Lower lobe of right lung (tissue), 2 donors: ENCODE data around the gene FAR2. TPM values are rescaled to one million over a fixed set of nuclear protein-coding genes. Genes with fewer than 3 reads are reported as not detected.

Source experiments
- ATAC-seq, 2 donors: fragments of 200-7000 bp; cut with Tn5 transposase; one replicate each; pipeline ENCODE4 v1.9.1; 2020 to 2022; ENCODE audit warnings: mild to moderate bottlenecking in 2 of 2, moderate library complexity in 2 of 2
- DNase-seq: peaks from one replicate; pipeline ENCODE4 v3.0.0-alpha.2; 2020
- H3K27ac ChIP-seq: fragments of 200-600 bp; one replicate; pipeline ENCODE4 v1.8.0; 2022
- H3K27me3 ChIP-seq: fragments of 200-600 bp; one replicate; pipeline ENCODE4 v1.8.0; 2022; ENCODE audit warnings: low read depth
- H3K36me3 ChIP-seq: fragments of 200-600 bp; one replicate; pipeline ENCODE4 v1.8.0; 2022; ENCODE audit warnings: mild to moderate bottlenecking
- H3K4me1 ChIP-seq: fragments of 200-600 bp; one replicate; pipeline ENCODE4 v1.8.0; 2022
- H3K4me3 ChIP-seq: fragments of 200-600 bp; one replicate; pipeline ENCODE4 v1.8.0; 2022; ENCODE audit warnings: mild to moderate bottlenecking
- H3K9me3 ChIP-seq: fragments of 200-600 bp; one replicate; pipeline ENCODE4 v1.8.0; 2022
- intact Hi-C: fragments of 100-400 bp; cut with DNase I; formaldehyde crosslinking; loops from one replicate; pipeline ENCODE4 v1.11.0; 2022
- total RNA-seq: library from RNA; stranded (reverse); fragmentation: NEBNext Ultra II Directional; extraction: Animal tissue kit (Norgen Biotek cat#: 25700); gene quantifications from one replicate; pipeline ENCODE4 v1.2.1, GENCODE V29; 2021
- TF ChIP-seq, protein P1 (sequence below): fragments of 200-600 bp; IDR thresholded peaks from one replicate; pipeline ENCODE4 v1.8.0; 2022; ENCODE audit warnings: antibody characterized with exemption, mild to moderate bottlenecking
- donor health status: DM: no; HTN: yes; CAD: no; lungs with severe emphysema.

Gene FAR2
- total RNA-seq, 1 donor from 2014 or later: 23.7 TPM

DNA sequence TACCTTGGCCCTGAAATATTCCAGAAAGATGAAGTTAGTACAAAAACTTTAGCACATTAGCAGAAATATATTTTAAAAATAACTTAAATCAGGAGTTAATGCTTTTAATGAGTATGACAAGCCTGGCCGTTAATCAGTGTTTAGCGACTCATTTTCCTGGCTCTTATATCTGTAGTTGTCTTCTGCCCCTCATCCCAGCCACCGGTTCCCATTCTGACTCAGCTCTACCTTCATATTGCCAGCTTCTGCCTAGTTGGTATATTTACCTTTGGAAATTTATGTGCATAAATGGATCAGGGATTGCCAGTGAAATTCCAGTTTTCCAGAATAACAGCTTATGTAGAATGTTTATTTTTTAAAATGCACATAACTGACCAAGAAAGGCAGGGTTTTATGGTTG lies 152.0 kb downstream of the FAR2 start:
- Histone ChIP-seq H3K4me3 (no peak overlapping the region), H3K27ac (no peak overlapping the region), H3K4me1 (no peaks in the 10 kb centered on the region), H3K27me3 (no peaks in the 10 kb centered on the region), H3K36me3 (no peaks in the 10 kb centered on the region), H3K9me3 (no peaks in the 10 kb centered on the region)
- DNase-seq: no peak
- ATAC-seq: no peak
- TF ChIP-seq, protein P1, sequence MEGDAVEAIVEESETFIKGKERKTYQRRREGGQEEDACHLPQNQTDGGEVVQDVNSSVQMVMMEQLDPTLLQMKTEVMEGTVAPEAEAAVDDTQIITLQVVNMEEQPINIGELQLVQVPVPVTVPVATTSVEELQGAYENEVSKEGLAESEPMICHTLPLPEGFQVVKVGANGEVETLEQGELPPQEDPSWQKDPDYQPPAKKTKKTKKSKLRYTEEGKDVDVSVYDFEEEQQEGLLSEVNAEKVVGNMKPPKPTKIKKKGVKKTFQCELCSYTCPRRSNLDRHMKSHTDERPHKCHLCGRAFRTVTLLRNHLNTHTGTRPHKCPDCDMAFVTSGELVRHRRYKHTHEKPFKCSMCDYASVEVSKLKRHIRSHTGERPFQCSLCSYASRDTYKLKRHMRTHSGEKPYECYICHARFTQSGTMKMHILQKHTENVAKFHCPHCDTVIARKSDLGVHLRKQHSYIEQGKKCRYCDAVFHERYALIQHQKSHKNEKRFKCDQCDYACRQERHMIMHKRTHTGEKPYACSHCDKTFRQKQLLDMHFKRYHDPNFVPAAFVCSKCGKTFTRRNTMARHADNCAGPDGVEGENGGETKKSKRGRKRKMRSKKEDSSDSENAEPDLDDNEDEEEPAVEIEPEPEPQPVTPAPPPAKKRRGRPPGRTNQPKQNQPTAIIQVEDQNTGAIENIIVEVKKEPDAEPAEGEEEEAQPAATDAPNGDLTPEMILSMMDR: no peak
- intact Hi-C loops: no loop called here

DNA sequence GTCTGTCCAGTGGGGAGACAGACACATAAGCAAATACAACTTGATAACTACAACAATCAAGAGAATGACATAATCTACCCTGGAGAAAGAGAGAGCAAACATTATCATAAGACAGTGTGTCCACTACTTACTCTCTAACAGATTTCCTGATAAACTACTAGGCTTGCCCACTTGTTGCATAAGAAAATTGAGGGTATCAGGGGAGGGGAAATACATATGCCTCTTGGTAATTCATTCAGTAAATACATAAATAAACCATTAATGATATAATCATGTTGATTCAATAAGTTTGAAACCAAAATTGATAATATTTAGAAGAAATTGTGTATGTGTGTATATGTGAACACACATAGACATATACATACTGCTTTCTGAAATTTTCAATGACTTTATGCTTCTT lies 155.3 kb downstream of the FAR2 start:
- no peak overlapping the region for H3K27ac ChIP-seq
- TF ChIP-seq, protein P1: no peak
- DNase-seq (no peak), ATAC-seq (no peak)
- H3K9me3 ChIP-seq: no peaks in the 10 kb centered on the region
- H3K4me3 ChIP-seq: no peak overlapping the region
- intact Hi-C loops: no loop called here
- H3K36me3 ChIP-seq: no peaks in the 10 kb centered on the region
- no peaks in the 10 kb centered on the region for H3K4me1 ChIP-seq
- H3K27me3 ChIP-seq: no peaks in the 10 kb centered on the region

DNA sequence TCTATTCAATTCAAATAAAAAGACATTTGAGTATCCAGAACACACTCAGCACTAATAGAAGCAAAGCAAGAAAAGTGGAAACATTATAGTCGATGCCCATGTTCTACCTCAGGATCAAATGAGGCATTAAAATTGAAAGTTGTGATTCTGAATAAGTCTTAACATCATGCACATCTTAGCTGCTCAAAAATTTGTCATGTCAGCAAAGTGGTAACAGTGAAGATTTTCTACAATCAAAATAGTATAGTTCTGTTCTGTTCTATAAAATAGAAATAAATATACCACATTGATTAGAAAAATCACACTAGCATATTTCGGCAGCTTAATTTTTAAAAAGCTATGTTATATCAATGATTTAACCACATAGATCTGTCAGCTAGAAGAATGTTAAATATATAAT lies 157.2 kb downstream of the FAR2 start:
- ATAC-seq (no peak), DNase-seq (no peak)
- intact Hi-C loops: no loop called here
- H3K4me3 ChIP-seq: no peak overlapping the region
- H3K36me3 ChIP-seq: no peaks in the 10 kb centered on the region
- TF ChIP-seq, protein P1: no peak
- no peaks in the 10 kb centered on the region for H3K27me3 ChIP-seq
- no peaks in the 10 kb centered on the region for H3K9me3 ChIP-seq
- H3K4me1 ChIP-seq: no peaks in the 10 kb centered on the region
- H3K27ac ChIP-seq: no peak overlapping the region

DNA sequence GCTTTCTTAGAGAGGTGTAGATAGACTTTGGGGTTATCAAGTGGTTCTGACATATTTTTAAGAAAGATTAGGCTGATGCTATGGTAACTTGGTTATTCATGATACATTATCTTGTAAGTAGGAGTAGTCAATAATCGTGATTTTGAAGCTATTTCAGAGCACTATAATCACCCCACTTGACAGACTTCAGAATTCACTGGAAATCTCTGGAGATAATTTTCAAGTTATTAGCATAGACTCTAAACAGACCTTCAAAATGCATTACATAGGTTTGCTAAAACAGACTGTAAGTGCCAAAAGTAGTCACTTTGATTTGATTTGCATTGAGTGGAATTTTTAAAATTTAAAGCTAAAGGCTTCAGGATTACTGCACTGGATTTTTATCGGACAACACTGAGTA lies 157.6 kb downstream of the FAR2 start:
- Histone ChIP-seq H3K36me3 (no peaks in the 10 kb centered on the region), H3K4me3 (no peak overlapping the region), H3K9me3 (no peaks in the 10 kb centered on the region), H3K4me1 (no peaks in the 10 kb centered on the region), H3K27ac (no peak overlapping the region), H3K27me3 (no peaks in the 10 kb centered on the region)
- intact Hi-C loops: no loop called here
- ATAC-seq (no peak), DNase-seq (no peak)
- TF ChIP-seq, protein P1: no peak

DNA sequence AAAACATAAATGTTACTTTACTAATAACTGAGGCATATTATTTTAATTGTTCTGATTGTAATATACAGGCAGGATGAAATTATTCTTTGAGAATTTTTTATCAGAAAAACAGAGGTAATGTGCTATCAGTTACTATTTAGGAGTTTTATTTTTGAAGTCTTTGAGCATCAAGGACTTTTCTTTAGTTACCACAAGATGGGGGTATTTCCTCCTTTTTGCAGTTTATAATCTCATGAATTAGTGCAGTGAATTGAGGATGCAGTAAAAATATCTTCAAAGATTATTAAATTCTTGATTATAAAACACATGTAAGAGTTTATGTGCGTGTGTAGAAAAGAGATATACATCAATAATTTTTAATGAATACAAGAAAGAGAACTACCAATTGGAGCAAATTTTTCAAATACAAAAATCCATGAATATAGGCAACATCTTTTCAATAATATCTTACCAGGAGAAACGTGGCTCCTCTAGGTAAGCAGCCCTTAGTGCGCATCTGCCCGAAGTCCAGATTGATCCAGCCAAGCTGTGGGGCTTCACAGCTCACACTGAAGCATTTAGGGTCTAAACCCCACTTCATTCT lies 160.3 kb downstream of the FAR2 start:
- Histone ChIP-seq H3K4me3 (no peak overlapping the region), H3K9me3 (no peaks in the 10 kb centered on the region), H3K36me3 (no peaks in the 10 kb centered on the region), H3K27me3 (no peaks in the 10 kb centered on the region), H3K27ac (no peak overlapping the region), H3K4me1 (no peaks in the 10 kb centered on the region)
- ATAC-seq: no peak
- no peak for DNase-seq
- intact Hi-C loops: no loop called here
- TF ChIP-seq, protein P1: no peak

DNA sequence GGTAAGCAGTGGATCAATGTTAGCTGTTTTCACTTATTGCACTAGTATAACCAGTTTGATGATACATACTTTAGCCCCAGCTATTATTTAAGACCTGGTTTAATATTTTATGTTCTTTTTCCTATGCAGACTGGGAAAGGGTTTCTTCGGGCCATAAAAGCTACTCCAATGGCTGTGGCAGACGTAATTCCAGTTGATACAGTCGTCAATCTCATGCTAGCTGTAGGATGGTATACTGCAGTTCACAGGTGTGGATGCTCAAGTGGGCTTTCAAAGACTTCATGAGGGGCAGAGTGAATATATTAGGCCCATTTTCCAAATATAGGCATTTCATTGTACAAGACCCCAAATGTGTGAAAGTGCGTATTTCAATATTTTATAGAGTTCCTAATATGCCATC lies 161.8 kb downstream of the FAR2 start:
- Histone ChIP-seq H3K27me3 (no peaks in the 10 kb centered on the region), H3K4me3 (no peak overlapping the region), H3K4me1 (no peaks in the 10 kb centered on the region), H3K36me3 (no peaks in the 10 kb centered on the region), H3K27ac (no peak overlapping the region), H3K9me3 (no peaks in the 10 kb centered on the region)
- TF ChIP-seq, protein P1: no peak
- DNase-seq (no peak), ATAC-seq (no peak)
- intact Hi-C loops: no loop called here
